C4-2B (cell line): Measurements from ENCODE around the gene DNAH12.

Source experiments
- CTCF ChIP-seq: fragments of 450-650 bp; conservative IDR thresholded peaks from 2 replicates; pipeline ENCODE4 v1.5.1; 2017; ENCODE audit warnings: mild to moderate bottlenecking
- ZFX ChIP-seq: fragments of 450-650 bp; IDR thresholded peaks from 2 replicates; pipeline ENCODE4 v1.6.1; 2017

- TF ChIP-seq CTCF (no peak), ZFX (no peak)
Measured at GRCh38 chr3:57283334-57283733, 260.8 kb downstream of the DNAH12 start.
